ENCODE measurements around the gene PBX1. TPM values are rescaled to one million over a fixed set of nuclear protein-coding genes. Genes with fewer than 3 reads are reported as not detected.

Gene PBX1
- total RNA-seq, 4 donors from 2014 or later = 89.6 to 138 (median 112) TPM

DNA sequence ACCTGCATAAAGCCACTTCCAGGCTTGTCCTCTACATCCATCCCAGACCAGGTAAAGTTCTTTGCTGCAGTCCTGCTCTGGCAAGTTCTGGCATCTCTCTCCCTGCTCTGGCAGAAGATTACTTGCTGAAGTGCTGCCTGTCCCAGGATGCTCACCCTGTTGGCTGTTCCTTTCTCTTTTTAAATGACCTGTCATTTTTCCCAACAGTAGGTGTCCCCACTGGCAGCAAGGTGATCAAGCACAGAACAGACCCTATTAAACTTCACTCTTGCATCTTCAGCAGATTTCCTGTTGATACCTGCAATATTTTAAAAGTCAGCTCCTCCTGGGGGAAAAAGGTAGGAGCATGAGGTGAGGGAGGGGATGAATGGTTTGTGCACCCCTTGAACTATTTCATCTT, 332.6 kb downstream of the PBX1 start:
- Histone ChIP-seq H3K27me3 (no peaks in the 10 kb centered on the region), H3K4me3 (no peak overlapping the region), H3K9me3 (no peaks in the 10 kb centered on the region), H3K36me3 (no peaks in the 10 kb centered on the region), H3K4me1 (no peaks in the 10 kb centered on the region), H3K27ac (replicated peaks in 1 of 4) (no peak overlapping the region)
- TF ChIP-seq EP300 (IDR thresholded peaks at IDR 0.05) (no peak), POLR2A (IDR thresholded peaks at IDR 0.05; ENCODE audit: low read depth) (no peak), POLR2AphosphoS5 (IDR thresholded peaks at IDR 0.05) (no peak)
- TF ChIP-seq, protein P1, sequence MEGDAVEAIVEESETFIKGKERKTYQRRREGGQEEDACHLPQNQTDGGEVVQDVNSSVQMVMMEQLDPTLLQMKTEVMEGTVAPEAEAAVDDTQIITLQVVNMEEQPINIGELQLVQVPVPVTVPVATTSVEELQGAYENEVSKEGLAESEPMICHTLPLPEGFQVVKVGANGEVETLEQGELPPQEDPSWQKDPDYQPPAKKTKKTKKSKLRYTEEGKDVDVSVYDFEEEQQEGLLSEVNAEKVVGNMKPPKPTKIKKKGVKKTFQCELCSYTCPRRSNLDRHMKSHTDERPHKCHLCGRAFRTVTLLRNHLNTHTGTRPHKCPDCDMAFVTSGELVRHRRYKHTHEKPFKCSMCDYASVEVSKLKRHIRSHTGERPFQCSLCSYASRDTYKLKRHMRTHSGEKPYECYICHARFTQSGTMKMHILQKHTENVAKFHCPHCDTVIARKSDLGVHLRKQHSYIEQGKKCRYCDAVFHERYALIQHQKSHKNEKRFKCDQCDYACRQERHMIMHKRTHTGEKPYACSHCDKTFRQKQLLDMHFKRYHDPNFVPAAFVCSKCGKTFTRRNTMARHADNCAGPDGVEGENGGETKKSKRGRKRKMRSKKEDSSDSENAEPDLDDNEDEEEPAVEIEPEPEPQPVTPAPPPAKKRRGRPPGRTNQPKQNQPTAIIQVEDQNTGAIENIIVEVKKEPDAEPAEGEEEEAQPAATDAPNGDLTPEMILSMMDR (IDR thresholded peaks at IDR 0.05) = no peak
- DNase-seq (ENCODE audit: extremely low spot score) = no peak
- intact Hi-C loops (cut with DNase I) = no loop called here

DNA sequence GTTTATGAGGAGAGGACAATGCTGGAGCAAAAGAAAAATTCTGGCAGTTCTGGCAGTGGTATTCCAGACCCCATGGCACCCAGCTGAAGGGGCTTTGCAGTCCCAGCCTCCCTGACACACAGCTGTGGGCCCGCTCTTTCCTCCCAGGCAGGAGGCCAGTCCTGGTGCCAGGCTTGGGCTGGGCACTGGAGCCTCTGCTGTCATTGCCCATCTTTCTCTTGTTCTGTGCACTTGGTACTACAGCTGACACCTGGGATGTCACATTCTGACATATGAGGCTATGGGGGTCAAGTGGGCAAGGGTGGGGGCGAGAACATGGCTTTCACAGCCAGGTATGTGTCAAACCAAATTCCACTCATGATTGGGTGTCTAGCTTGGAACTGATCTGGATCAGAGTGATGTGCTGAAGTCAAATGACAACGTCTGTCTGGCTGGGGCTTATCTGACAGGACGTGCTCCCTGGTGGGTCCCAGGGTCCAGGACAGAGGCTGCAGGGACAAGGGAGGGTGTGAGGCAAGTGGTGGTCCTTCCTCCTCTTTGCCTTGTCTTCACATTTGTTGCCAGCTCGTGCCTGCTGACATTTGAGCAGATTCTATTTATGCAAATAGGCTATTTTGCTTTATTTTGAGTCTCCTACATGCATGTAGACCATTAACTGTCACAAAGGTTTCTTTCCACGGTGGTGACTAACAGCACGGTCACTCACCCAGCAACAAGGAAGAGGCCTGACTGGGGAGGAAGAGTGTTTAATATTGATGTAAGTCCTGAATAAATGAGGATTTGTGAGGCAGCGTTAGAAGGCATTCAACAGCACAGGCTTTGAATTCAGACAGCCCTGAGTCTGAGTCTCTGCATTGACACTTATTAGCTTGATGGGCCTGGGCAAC, 336.3 kb downstream of the PBX1 start:
- Histone ChIP-seq H3K27me3 (no peaks in the 10 kb centered on the region), H3K27ac (replicated peaks in 1 of 4) (no peak overlapping the region), H3K36me3 (no peaks in the 10 kb centered on the region), H3K4me3 (no peak overlapping the region), H3K9me3 (no peaks in the 10 kb centered on the region), H3K4me1 (no peaks in the 10 kb centered on the region)
- no peak for DNase-seq (ENCODE audit: extremely low spot score)
- TF ChIP-seq EP300 (IDR thresholded peaks at IDR 0.05) (no peak), POLR2A (IDR thresholded peaks at IDR 0.05; ENCODE audit: low read depth) (no peak), POLR2AphosphoS5 (IDR thresholded peaks at IDR 0.05) (no peak)
- TF ChIP-seq, protein P1 (IDR thresholded peaks at IDR 0.05) = no peak
- WGBS = 74% methylated on average over 8 of the region's 8 CpGs
- intact Hi-C loops (cut with DNase I) = no loop called here

- Histone ChIP-seq H3K27ac (replicated peaks in 1 of 4) (no peak overlapping the region), H3K27me3 (no peaks in the 10 kb centered on the region), H3K9me3 (no peaks in the 10 kb centered on the region), H3K4me3 (no peak overlapping the region), H3K36me3 (no peaks in the 10 kb centered on the region), H3K4me1 (no peaks in the 10 kb centered on the region)
- WGBS = 76% methylated on average over 5 of the region's 5 CpGs
- TF ChIP-seq EP300 (IDR thresholded peaks at IDR 0.05) (no peak), POLR2AphosphoS5 (IDR thresholded peaks at IDR 0.05) (no peak), POLR2A (IDR thresholded peaks at IDR 0.05; ENCODE audit: low read depth) (no peak)
- TF ChIP-seq, protein P1 (IDR thresholded peaks at IDR 0.05) = no peak
- intact Hi-C loops (cut with DNase I) = no loop called here
- no peak for DNase-seq (ENCODE audit: extremely low spot score)
Measured at GRCh38 chr1:164901031-164901430, 342.0 kb downstream of the PBX1 start.

Small RNA genes lying within 50 kb of the gene (small RNA-seq; reads per million reads assigned to genes)
- gene RF00017 (0 reads per million in 3 donors), gene RF00019 (0 reads per million in 3 donors), gene RNU6-171P (0 reads per million in 3 donors)
